ENCODE results near the gene FAM120A. TPM values are rescaled to one million over a fixed set of nuclear protein-coding genes. Genes with fewer than 3 reads are reported as not detected.

Gene FAM120A
- total and polyA plus RNA-seq, 2 of the 13 experiments (the other 11 are each of a cell fraction or from before 2014, with no cell fraction given): 41.3 to 44.4 TPM

- TF ChIP-seq STAT6 (CRISPR knock-in tag; IDR thresholded peaks at IDR 0.05; ENCODE audit: borderline replicate concordance) (no peak; the same call in 1 of the 2 replicates), RNF2 (conservative IDR thresholded peaks at IDR 0.05; ENCODE audit: low read depth) (0 out of 2 replicates have a peak, but pooled peaks have one; percentile 18), ZNF343 (CRISPR knock-in tag; IDR thresholded peaks at IDR 0.05) (0 out of 2 replicates have a peak, but pooled peaks have one; percentile 49), REL (CRISPR knock-in tag; conservative IDR thresholded peaks at IDR 0.05) (no peak), FOXM1 (CRISPR knock-in tag; IDR thresholded peaks at IDR 0.05) (no peak), ZNF749 (CRISPR knock-in tag; IDR thresholded peaks at IDR 0.05; ENCODE audit: borderline replicate concordance) (peak; percentile 91), SAP130 (CRISPR knock-in tag; IDR thresholded peaks at IDR 0.05; ENCODE audit: low read depth) (peak; percentile 59), ZNF781 (CRISPR knock-in tag; IDR thresholded peaks at IDR 0.05; ENCODE audit: borderline replicate concordance, not compliant biosample characterization) (peak; percentile 34), PLRG1 (conservative IDR thresholded peaks at IDR 0.05) (no peak), AKNA (CRISPR knock-in tag; IDR thresholded peaks at IDR 0.05; ENCODE audit: borderline replicate concordance) (peak; percentile 66; the same call in 1 of the 2 replicates), ATF7-NPFF (CRISPR knock-in tag; IDR thresholded peaks at IDR 0.05; ENCODE audit: low read depth) (peak; percentile 75)
- TF ChIP-seq, protein P1, sequence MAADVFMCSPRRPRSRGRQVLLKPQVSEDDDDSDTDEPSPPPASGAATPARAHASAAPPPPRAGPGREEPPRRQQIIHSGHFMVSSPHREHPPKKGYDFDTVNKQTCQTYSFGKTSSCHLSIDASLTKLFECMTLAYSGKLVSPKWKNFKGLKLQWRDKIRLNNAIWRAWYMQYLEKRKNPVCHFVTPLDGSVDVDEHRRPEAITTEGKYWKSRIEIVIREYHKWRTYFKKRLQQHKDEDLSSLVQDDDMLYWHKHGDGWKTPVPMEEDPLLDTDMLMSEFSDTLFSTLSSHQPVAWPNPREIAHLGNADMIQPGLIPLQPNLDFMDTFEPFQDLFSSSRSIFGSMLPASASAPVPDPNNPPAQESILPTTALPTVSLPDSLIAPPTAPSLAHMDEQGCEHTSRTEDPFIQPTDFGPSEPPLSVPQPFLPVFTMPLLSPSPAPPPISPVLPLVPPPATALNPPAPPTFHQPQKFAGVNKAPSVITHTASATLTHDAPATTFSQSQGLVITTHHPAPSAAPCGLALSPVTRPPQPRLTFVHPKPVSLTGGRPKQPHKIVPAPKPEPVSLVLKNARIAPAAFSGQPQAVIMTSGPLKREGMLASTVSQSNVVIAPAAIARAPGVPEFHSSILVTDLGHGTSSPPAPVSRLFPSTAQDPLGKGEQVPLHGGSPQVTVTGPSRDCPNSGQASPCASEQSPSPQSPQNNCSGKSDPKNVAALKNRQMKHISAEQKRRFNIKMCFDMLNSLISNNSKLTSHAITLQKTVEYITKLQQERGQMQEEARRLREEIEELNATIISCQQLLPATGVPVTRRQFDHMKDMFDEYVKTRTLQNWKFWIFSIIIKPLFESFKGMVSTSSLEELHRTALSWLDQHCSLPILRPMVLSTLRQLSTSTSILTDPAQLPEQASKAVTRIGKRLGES (CRISPR knock-in tag; IDR thresholded peaks at IDR 0.05; ENCODE audit: borderline replicate concordance): no peak
- TF ChIP-seq, protein P2, sequence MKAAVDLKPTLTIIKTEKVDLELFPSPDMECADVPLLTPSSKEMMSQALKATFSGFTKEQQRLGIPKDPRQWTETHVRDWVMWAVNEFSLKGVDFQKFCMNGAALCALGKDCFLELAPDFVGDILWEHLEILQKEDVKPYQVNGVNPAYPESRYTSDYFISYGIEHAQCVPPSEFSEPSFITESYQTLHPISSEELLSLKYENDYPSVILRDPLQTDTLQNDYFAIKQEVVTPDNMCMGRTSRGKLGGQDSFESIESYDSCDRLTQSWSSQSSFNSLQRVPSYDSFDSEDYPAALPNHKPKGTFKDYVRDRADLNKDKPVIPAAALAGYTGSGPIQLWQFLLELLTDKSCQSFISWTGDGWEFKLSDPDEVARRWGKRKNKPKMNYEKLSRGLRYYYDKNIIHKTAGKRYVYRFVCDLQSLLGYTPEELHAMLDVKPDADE (CRISPR knock-in tag; IDR thresholded peaks at IDR 0.05): peak; percentile 79; the same call in 1 of the 2 replicates
- TF ChIP-seq, protein P3, sequence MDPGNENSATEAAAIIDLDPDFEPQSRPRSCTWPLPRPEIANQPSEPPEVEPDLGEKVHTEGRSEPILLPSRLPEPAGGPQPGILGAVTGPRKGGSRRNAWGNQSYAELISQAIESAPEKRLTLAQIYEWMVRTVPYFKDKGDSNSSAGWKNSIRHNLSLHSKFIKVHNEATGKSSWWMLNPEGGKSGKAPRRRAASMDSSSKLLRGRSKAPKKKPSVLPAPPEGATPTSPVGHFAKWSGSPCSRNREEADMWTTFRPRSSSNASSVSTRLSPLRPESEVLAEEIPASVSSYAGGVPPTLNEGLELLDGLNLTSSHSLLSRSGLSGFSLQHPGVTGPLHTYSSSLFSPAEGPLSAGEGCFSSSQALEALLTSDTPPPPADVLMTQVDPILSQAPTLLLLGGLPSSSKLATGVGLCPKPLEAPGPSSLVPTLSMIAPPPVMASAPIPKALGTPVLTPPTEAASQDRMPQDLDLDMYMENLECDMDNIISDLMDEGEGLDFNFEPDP (CRISPR knock-in tag; conservative IDR thresholded peaks at IDR 0.05): 0 out of 2 replicates have a peak, but pooled peaks have one; percentile 63
Measured at GRCh38 chr9:93566408-93567270, 115.2 kb downstream of the FAM120A start (continued).

Data from HepG2 (cell line).